H1 (cell line): ENCODE data around the gene FHIT. TPM values are rescaled to one million over a fixed set of nuclear protein-coding genes. Genes with fewer than 3 reads are reported as not detected.

Experiments used
- CTCF ChIA-PET: fragments of 300-600 bp; sonication (Branson Sonifier 250); formaldehyde crosslinking; loops from one replicate; lab custom pipeline; 2021; ENCODE audit not compliant: partially characterized antibody; lab: Charles Lee
- POLR2A ChIA-PET: fragments of 300-600 bp; sonication (Branson Sonifier 250); formaldehyde crosslinking; loops from one replicate; lab custom pipeline; 2021; ENCODE audit warnings: inconsistent platforms; ENCODE audit not compliant: partially characterized antibody; lab: Charles Lee
- DNase-seq, 2 experiments: peaks; one replicate each; pipeline versions ENCODE4 v3.0.0 to v3.0.0-alpha.2; 2010 to 2022; ENCODE audit warnings: low spot score in 2 of 2, low read depth in 1 of 2, mixed read lengths in 1 of 2
- FAIRE-seq: peaks from 2 replicates; lab custom pipeline; 2011; peaks lifted over from hg19 to GRCh38; lab: Jason Lieb, UNC
- H2AFZ ChIP-seq: 2 replicates; pipeline ENCODE4 v1.8.1; 2012; ENCODE audit warnings: low read length, inconsistent platforms
- H2AK5ac ChIP-seq: 2 replicates; pipeline ENCODE4 v1.6.1; 2013; ENCODE audit warnings: low read depth, low read length
- H2BK120ac ChIP-seq: replicated peaks from 2 replicates; pipeline ENCODE3; 2013; ENCODE audit warnings: low read depth, low read length, inconsistent platforms
- H2BK12ac ChIP-seq: 2 replicates; pipeline ENCODE4 v1.6.1; 2013; ENCODE audit warnings: low read depth, low read length
- H2BK15ac ChIP-seq: 2 replicates; pipeline ENCODE4 v1.6.1; 2013; ENCODE audit warnings: low read length
- H2BK20ac ChIP-seq: 2 replicates; pipeline ENCODE4 v1.6.1; 2013; ENCODE audit warnings: low read length
- H2BK5ac ChIP-seq: 2 replicates; pipeline ENCODE4 v1.6.1; 2013; ENCODE audit warnings: low read depth, low read length
- H3K14ac ChIP-seq: 2 replicates; pipeline ENCODE4 v1.6.1; 2013; ENCODE audit warnings: inconsistent platforms; ENCODE audit not compliant: insufficient read length
- H3K18ac ChIP-seq: 2 replicates; pipeline ENCODE4 v1.6.1; 2013; ENCODE audit warnings: low read length; ENCODE audit errors: extremely low read depth
- H3K23ac ChIP-seq: 2 replicates; pipeline ENCODE4 v1.6.1; 2013; ENCODE audit warnings: inconsistent platforms; ENCODE audit not compliant: insufficient read length
- H3K23me2 ChIP-seq: 2 replicates; pipeline ENCODE4 v1.6.1; 2013; ENCODE audit warnings: low read depth, low read length
- H3K27ac ChIP-seq: 2 replicates; pipeline ENCODE4 v1.6.1; 2011; ENCODE audit warnings: low read depth, low read length, inconsistent platforms
- H3K27me3 ChIP-seq, 4 experiments: replicated peaks in 1 of 4; 1 replicate in 1 of 4; 2 replicates in 3 of 4; pipeline versions ENCODE4 v1.6.1 to v1.8.1; 2011 to 2013; ENCODE audit warnings: low read length in 3 of 4, mild to moderate bottlenecking in 3 of 4, inconsistent platforms in 2 of 4, mixed read lengths in 2 of 4, moderate library complexity in 1 of 4; ENCODE audit not compliant: control insufficient read depth in 3 of 4, insufficient read depth in 3 of 4; ENCODE audit errors: extremely low read depth in 1 of 4
- H3K36me3 ChIP-seq, 4 experiments: 2 replicates each; pipeline versions ENCODE4 v1.6.1 to v1.8.1; 2011 to 2013; ENCODE audit warnings: mild to moderate bottlenecking in 4 of 4, low read length in 3 of 4, moderate library complexity in 2 of 4, control low read depth in 1 of 4, inconsistent platforms in 1 of 4; ENCODE audit not compliant: insufficient read depth in 4 of 4, control insufficient read depth in 2 of 4
- H3K4ac ChIP-seq: replicated peaks from 2 replicates; pipeline ENCODE3; 2013; ENCODE audit warnings: low read length, low read depth, mixed read lengths, inconsistent platforms; ENCODE audit not compliant: insufficient read length
- H3K4me1 ChIP-seq, 4 experiments: replicated peaks in 1 of 4; 1 replicate in 1 of 4; 2 replicates in 3 of 4; pipeline versions ENCODE4 v1.6.1 to v1.8.1; 2011 to 2013; ENCODE audit warnings: low read length in 3 of 4, inconsistent platforms in 2 of 4, mixed read lengths in 1 of 4; ENCODE audit not compliant: insufficient read depth in 4 of 4, control insufficient read depth in 3 of 4
- H3K4me2 ChIP-seq, 2 experiments: 2 replicates each; pipeline versions ENCODE4 v1.6.1 to v1.8.1; 2011 to 2013; ENCODE audit warnings: low read depth in 2 of 2, low read length in 2 of 2, control low read depth in 1 of 2, inconsistent platforms in 1 of 2, mild to moderate bottlenecking in 1 of 2; ENCODE audit not compliant: insufficient read depth in 1 of 2
- H3K4me3 ChIP-seq, 4 experiments: fragments of 200-600, 300-600 bp in 1 of 4; sonication (generic), shearing (Covaris generic), sonication (Bioruptor Twin) in 1 of 4; 2 replicates each; pipeline versions ENCODE4 v1.5.1 to v1.8.1; 2011 to 2016; ENCODE audit warnings: low read length in 4 of 4, low read depth in 3 of 4, control low read depth in 2 of 4, inconsistent platforms in 2 of 4, mild to moderate bottlenecking in 2 of 4, mixed read lengths in 1 of 4, moderate library complexity in 1 of 4; ENCODE audit not compliant: insufficient read depth in 2 of 4; ENCODE audit errors: extremely low read depth in 1 of 4
- H3K56ac ChIP-seq: replicated peaks from 2 replicates; pipeline ENCODE3; 2013; ENCODE audit warnings: low read depth, mild to moderate bottlenecking, mixed read lengths, low read length, inconsistent platforms; ENCODE audit not compliant: insufficient read length
- H3K79me1 ChIP-seq: 2 replicates; pipeline ENCODE4 v1.6.1; 2013; ENCODE audit warnings: low read depth, low read length, control low read depth
- H3K79me2 ChIP-seq, 2 experiments: 2 replicates each; pipeline versions ENCODE4 v1.6.1 to v1.8.1; 2012 to 2013; ENCODE audit warnings: low read length in 2 of 2, mild to moderate bottlenecking in 2 of 2, inconsistent platforms in 1 of 2; ENCODE audit not compliant: insufficient read depth in 2 of 2, control insufficient read depth in 1 of 2
- H3K9ac ChIP-seq, 4 experiments: replicated peaks in 1 of 4; 1 replicate in 1 of 4; 2 replicates in 3 of 4; pipeline versions ENCODE4 v1.6.1 to v1.8.1; 2011 to 2013; ENCODE audit warnings: low read depth in 3 of 4, low read length in 3 of 4, control low read depth in 2 of 4, mild to moderate bottlenecking in 2 of 4, moderate library complexity in 2 of 4, inconsistent platforms in 1 of 4; ENCODE audit errors: extremely low read depth in 1 of 4
- H3K9me3 ChIP-seq, 2 experiments: 2 replicates each; pipeline versions ENCODE4 v1.6.1 to v1.8.1; 2012 to 2013; ENCODE audit warnings: mild to moderate bottlenecking in 2 of 2, moderate library complexity in 2 of 2, control low read depth in 1 of 2, inconsistent platforms in 1 of 2, low read depth in 1 of 2, low read length in 1 of 2, mixed read lengths in 1 of 2; ENCODE audit not compliant: insufficient read depth in 2 of 2
- H4K20me1 ChIP-seq, 2 experiments: replicated peaks in 1 of 2; 2 replicates each; pipeline versions ENCODE3 to v1.8.1; 2011 to 2013; ENCODE audit warnings: inconsistent platforms in 2 of 2, low read length in 2 of 2, mild to moderate bottlenecking in 1 of 2; ENCODE audit not compliant: insufficient read depth in 2 of 2, control insufficient read depth in 1 of 2
- H4K5ac ChIP-seq: 2 replicates; pipeline ENCODE4 v1.6.1; 2013; ENCODE audit warnings: low read length, low read depth, mixed read lengths, inconsistent platforms; ENCODE audit not compliant: insufficient read length
- H4K8ac ChIP-seq: 2 replicates; pipeline ENCODE4 v1.8.0; 2013; ENCODE audit warnings: mild to moderate bottlenecking, moderate library complexity, low read length, inconsistent platforms; ENCODE audit not compliant: insufficient read depth; ENCODE audit errors: extremely low read depth
- H4K91ac ChIP-seq: replicated peaks from 2 replicates; pipeline ENCODE3; 2013; ENCODE audit warnings: low read length, mixed read lengths, inconsistent platforms; ENCODE audit not compliant: insufficient read length
- ASH2L ChIP-seq: fragments of 200-600, 300-600 bp; sonication (generic); IDR thresholded peaks from one replicate; pipeline ENCODE4 v1.7.1; 2017; ENCODE audit warnings: low read length
- BCL11A ChIP-seq, 2 experiments: IDR thresholded peaks; one replicate each; pipeline ENCODE4 v1.6.1; 2011; ENCODE audit warnings: low read depth in 2 of 2, low read length in 2 of 2, mild to moderate bottlenecking in 2 of 2
- NANOG ChIP-seq: IDR thresholded peaks from 2 replicates; pipeline ENCODE4 v1.6.1; 2011; ENCODE audit warnings: low read length, low read depth, mild to moderate bottlenecking, inconsistent platforms; ENCODE audit not compliant: insufficient read depth, poor library complexity, severe bottlenecking
- RAD21 ChIP-seq, 2 experiments: IDR thresholded peaks in 1 of 2; conservative IDR thresholded peaks in 1 of 2; 2 replicates each; pipeline ENCODE4 v1.6.1; 2011; ENCODE audit warnings: low read depth in 2 of 2, low read length in 2 of 2, improper control_type of control experiment in 1 of 2, inconsistent platforms in 1 of 2, mild to moderate bottlenecking in 1 of 2, moderate library complexity in 1 of 2
- RXRA ChIP-seq: IDR thresholded peaks from 2 replicates; pipeline ENCODE4 v1.6.1; 2011; ENCODE audit warnings: low read depth, mild to moderate bottlenecking, low read length, moderate library complexity; ENCODE audit not compliant: insufficient read depth
- SIN3A ChIP-seq, 2 experiments: IDR thresholded peaks in 1 of 2; conservative IDR thresholded peaks in 1 of 2; 2 replicates each; pipeline ENCODE4 v1.6.1; 2011 to 2012; ENCODE audit warnings: low read length in 2 of 2, improper control_type of control experiment in 1 of 2, low read depth in 1 of 2, mild to moderate bottlenecking in 1 of 2
- SUZ12 ChIP-seq: fragments of 200-600 bp; sonication (generic); IDR thresholded peaks from 2 replicates; pipeline ENCODE4 v1.6.1; 2012; ENCODE audit warnings: mild to moderate bottlenecking, inconsistent platforms, low read length, moderate library complexity, mixed read lengths
- TBP ChIP-seq: IDR thresholded peaks from 2 replicates; pipeline ENCODE4 v1.6.1; 2011; ENCODE audit warnings: low read depth, low read length, improper control_type of control experiment
- WGBS, 2 experiments: shearing (Covaris generic) in 1 of 2; methylation state at CpG; one replicate each; pipeline versions ENCODE4 v1.1.6 to v1.1.7; 2013 to 2015; ENCODE audit warnings: low lambda C conversion rate in 2 of 2, mixed read lengths in 2 of 2, inconsistent platforms in 1 of 2, low coverage in 1 of 2, missing lambda C conversion rate in 1 of 2; ENCODE audit not compliant: insufficient replicate concordance in 2 of 2, insufficient coverage in 1 of 2, insufficient read length in 1 of 2; ENCODE audit errors: extremely low coverage in 1 of 2, missing lambda C conversion rate in 1 of 2; 5-methylcytosine and 5-hydroxymethylcytosine counted together
- polyA plus RNA-seq, 7 experiments: library from polyadenylated mRNA; depleted of rRNA in 3 of 7; stranded (reverse) in 5 of 7; unstranded in 2 of 7; fragments of >200 nt in 5 of 7; fragments of 200-250 nt in 2 of 7; gene quantifications; 1 replicate in 5 of 7; 2 replicates in 1 of 7; 4 replicates in 1 of 7; pipeline versions ENCODE4 v1.2.1 to v1.2.3, GENCODE V29; 2011 to 2013; ENCODE audit warnings: missing spikeins in 2 of 7, mixed read lengths in 2 of 7
- total RNA-seq: library from RNA; stranded (reverse); fragmentation: NEBNext Ultra II Directional; extraction: Animal tissue kit (Norgen Biotek cat#: 25700); gene quantifications from 2 replicates; pipeline ENCODE4 v1.2.1, GENCODE V29; 2021

FHIT gene
- total and polyA plus RNA-seq, 2 of the 8 experiments (the other 6 are each of a cell fraction or from before 2014, with no cell fraction given), result 1.2 to 3.2 TPM

GRCh38 chr3:59797533-59797932 lies 1453.7 kb downstream of the FHIT start:
- CTCF ChIA-PET, result interaction anchor here (0.7 to 1.2 kb wide), 2 partner anchors 14 to 136 kb away, joined by 3 read pairs; no protein-coding TSS in a partner anchor
- no peak for TF ChIP-seq RXRA
- TF ChIP-seq TBP, result no peak
- TF ChIP-seq NANOG, result no peak
- TF ChIP-seq BCL11A (IDR thresholded peaks at IDR 0.05; ENCODE audit: low read depth in 2 of 2, low read length in 2 of 2), result no peak
- TF ChIP-seq RAD21 (IDR thresholded peaks at IDR 0.05 in 1 of 2, conservative IDR thresholded peaks at IDR 0.05 in 1 of 2; ENCODE audit: low read depth in 2 of 2, low read length in 2 of 2), result no peak
- no peak for TF ChIP-seq SUZ12
- no peak for TF ChIP-seq ASH2L
- TF ChIP-seq SIN3A (conservative IDR thresholded peaks at IDR 0.05 in 1 of 2, IDR thresholded peaks at IDR 0.05 in 1 of 2; ENCODE audit: low read depth in 1 of 2, low read length in 2 of 2), result no peak
- TF ChIP-seq, all 59 proteins: peak for 0

More at GRCh38 chr3:59797533-59797932, 1453.7 kb downstream of the FHIT start:
- Histone ChIP-seq H3K36me3 (no peaks in the 10 kb centered on the region), H3K27ac (no peak overlapping the region), H2BK120ac (no peak overlapping the region), H2BK5ac (no peak overlapping the region), H2BK12ac (no peak overlapping the region), H3K14ac (no peak overlapping the region), H3K4me2 (no peak overlapping the region), H3K23me2 (no peaks in the 10 kb centered on the region), H3K9me3 (no peaks in the 10 kb centered on the region), H3K4me1 (no peaks in the 10 kb centered on the region), H3K56ac (no peak overlapping the region), H4K8ac (no peak overlapping the region), H3K27me3 (no peaks in the 10 kb centered on the region; a peak in 1 of 7 replicates), H3K9ac (no peak overlapping the region), H3K4me3 (no peak overlapping the region), H2BK15ac (no peak overlapping the region), H4K20me1 (no peaks in the 10 kb centered on the region), H3K79me2 (no peaks in the 10 kb centered on the region), H4K91ac (no peak overlapping the region), H3K4ac (no peak overlapping the region), H2AFZ (no peak overlapping the region), H2BK20ac (no peak overlapping the region), H3K23ac (no peak overlapping the region), H3K79me1 (no peaks in the 10 kb centered on the region), H2AK5ac (no peak overlapping the region), H3K18ac (no peak overlapping the region), H4K5ac (no peak overlapping the region)
- DNase-seq (no peak), FAIRE-seq (no peak)
- POLR2A ChIA-PET, result no interaction called here
- WGBS, 2 experiments, result 94% methylated on average over 5 of the region's 5 CpGs; no CpG with 5 or more reads in 1 of the 2 experiments
